GM12878 (cell line): ENCODE results near the gene KRTAP10-6. TPM values are rescaled to one million over a fixed set of nuclear protein-coding genes. Genes with fewer than 3 reads are reported as not detected.
"Not testable (repeated sequence)": the region's sequence is repeated elsewhere in the genome, so short reads cannot be mapped to it uniquely, and the experiment has no call there.

Source experiments
- ATAC-seq: fragments of 200-7000 bp; cut with Tn5 transposase; 3 replicates; pipeline ENCODE4 v1.9.1; 2020; ENCODE audit warnings: mild to moderate bottlenecking, moderate library complexity
- BruUV-seq: library from RNA; stranded (reverse); fragments of 400-500 nt; replicated peaks from 2 replicates; lab custom pipeline; 2021; lab: Mats Ljungman, UMichigan
- CTCF ChIA-PET: fragments of 300-600 bp; sonication (Branson Sonifier 250); formaldehyde crosslinking; extraction: SDS; loops from one replicate; lab custom pipeline; 2021; ENCODE audit warnings: inconsistent platforms; lab: Yijun Ruan, JAX
- POLR2A ChIA-PET: fragments of 350-600 bp; formaldehyde crosslinking; extraction: SDS; loops from one replicate; lab custom pipeline; 2021; ENCODE audit warnings: inconsistent platforms; lab: Charles Lee
- RAD21 ChIA-PET: fragments of 300-600 bp; sonication (Branson Sonifier 250); formaldehyde crosslinking; loops from one replicate; lab custom pipeline; 2023; ENCODE audit warnings: antibody characterized with exemption; ENCODE audit not compliant: unreplicated experiment; lab: Charles Lee
- SMC1A ChIA-PET: fragments of 300-600 bp; sonication (Branson Sonifier 250); formaldehyde crosslinking; loops from one replicate; lab custom pipeline; 2023; ENCODE audit not compliant: unreplicated experiment, uncharacterized antibody; lab: Charles Lee
- DNase-seq: peaks from one replicate; pipeline ENCODE4 v3.0.0-alpha.2; 2011; ENCODE audit warnings: low read depth, low spot score
- FAIRE-seq: peaks from 3 replicates; lab custom pipeline; 2011; peaks lifted over from hg19 to GRCh38; lab: Jason Lieb, UNC
- H2AFZ ChIP-seq: 2 replicates; pipeline ENCODE4 v1.6.0; 2011; ENCODE audit warnings: low read depth, low read length, control low read depth; ENCODE audit not compliant: control insufficient read depth
- H3K27ac ChIP-seq: 2 replicates; pipeline ENCODE4 v1.5.1; 2011; ENCODE audit warnings: control low read depth; ENCODE audit not compliant: control insufficient read depth, insufficient read depth
- H3K27me3 ChIP-seq, 2 experiments: replicated peaks in 1 of 2; 2 replicates each; pipeline versions ENCODE4 v1.6.0 to v1.6.1; 2011; ENCODE audit warnings: low read length in 1 of 2; ENCODE audit not compliant: control insufficient read depth in 2 of 2, insufficient read depth in 2 of 2
- H3K36me3 ChIP-seq, 2 experiments: 2 replicates each; pipeline ENCODE4 v1.5.1; 2011; ENCODE audit warnings: low read length in 1 of 2; ENCODE audit not compliant: control insufficient read depth in 2 of 2, insufficient read depth in 2 of 2
- H3K4me1 ChIP-seq: 2 replicates; pipeline ENCODE4 v1.6.1; 2011; ENCODE audit warnings: mild to moderate bottlenecking, low read length, moderate library complexity, mixed read lengths; ENCODE audit not compliant: control insufficient read depth, insufficient read depth
- H3K4me2 ChIP-seq: 2 replicates; pipeline ENCODE4 v1.6.0; 2011; ENCODE audit warnings: control low read depth; ENCODE audit not compliant: control insufficient read depth, insufficient read depth
- H3K4me3 ChIP-seq: fragments of 200-600 bp; sonication (generic); 2 replicates; pipeline ENCODE4 v1.5.1; 2016
- H3K79me2 ChIP-seq: 2 replicates; pipeline ENCODE4 v1.6.0; 2011; ENCODE audit warnings: low read length; ENCODE audit not compliant: control insufficient read depth, insufficient read depth
- H3K9ac ChIP-seq: 2 replicates; pipeline ENCODE4 v1.8.0; 2011; ENCODE audit warnings: low read length, control low read depth, mixed read lengths; ENCODE audit not compliant: control insufficient read depth, insufficient read depth
- H3K9me3 ChIP-seq: replicated peaks from 3 replicates; pipeline ENCODE4 v1.5.1; 2011; ENCODE audit warnings: mild to moderate bottlenecking, low read length; ENCODE audit not compliant: control insufficient read depth, insufficient read depth
- H4K20me1 ChIP-seq: 2 replicates; pipeline ENCODE4 v1.6.0; 2011; ENCODE audit not compliant: control insufficient read depth, insufficient read depth
- CBX5 ChIP-seq: sonication (generic); IDR thresholded peaks from 2 replicates; pipeline ENCODE4 v1.6.1; 2016; ENCODE audit warnings: low read depth, moderate library complexity, mild to moderate bottlenecking, inconsistent platforms
- JUNB ChIP-seq: IDR thresholded peaks from 2 replicates; pipeline ENCODE4 v1.6.1; 2016; ENCODE audit warnings: antibody characterized with exemption, mild to moderate bottlenecking
- MYC ChIP-seq: IDR thresholded peaks from 2 replicates; pipeline ENCODE4 v1.6.1; 2011; ENCODE audit warnings: mild to moderate bottlenecking, low read length, moderate library complexity, inconsistent platforms; ENCODE audit not compliant: insufficient read depth, insufficient replicate concordance, insufficient read length, severe bottlenecking
- POLR2AphosphoS2 ChIP-seq: IDR thresholded peaks from 2 replicates; pipeline ENCODE4 v1.6.1; 2011; ENCODE audit warnings: low read depth, mild to moderate bottlenecking, low read length, improper control_type of control experiment, moderate library complexity
- RAD51 ChIP-seq: fragments of 450-650 bp; IDR thresholded peaks from 2 replicates; pipeline ENCODE4 v1.6.1; 2016; ENCODE audit warnings: moderate library complexity, mild to moderate bottlenecking, inconsistent platforms
- SMAD5 ChIP-seq: IDR thresholded peaks from 2 replicates; pipeline ENCODE4 v1.6.1; 2016; ENCODE audit warnings: antibody characterized with exemption, low read depth
- ZNF622 ChIP-seq: fragments of 450-650 bp; IDR thresholded peaks from 2 replicates; pipeline ENCODE4 v1.6.1; 2017; ENCODE audit warnings: mild to moderate bottlenecking, inconsistent platforms
- WGBS: methylation state at CpG from one replicate; pipeline ENCODE4 v1.1.6; 2016; ENCODE audit warnings: low lambda C conversion rate; ENCODE audit not compliant: insufficient replicate concordance, insufficient coverage; ENCODE audit errors: missing lambda C conversion rate; 5-methylcytosine and 5-hydroxymethylcytosine counted together
- in situ Hi-C: fragments of 300-500 bp; cut with MboI; formaldehyde crosslinking; loops from 9 replicates; pipeline ENCODE4 v1.14.3; 2018; ENCODE audit warnings: mixed read lengths
- intact Hi-C: fragments of 100-400 bp; cut with micrococcal nuclease; formaldehyde crosslinking; loops from one replicate; pipeline ENCODE4 v1.14.2; 2022; ENCODE audit not compliant: unreplicated experiment
- polyA plus RNA-seq, 11 experiments: library from polyadenylated mRNA; depleted of rRNA in 4 of 11; unstranded in 6 of 11; stranded (reverse) in 5 of 11; fragments of >200 nt; fragmentation: Nextera tagmentation in 4 of 11; fragmentation: Illumina TruSeq in 1 of 11; extraction: Ambion mirVana in 4 of 11; extraction: Trizol in 1 of 11; gene quantifications; 1 replicate in 1 of 11; 2 replicates in 10 of 11; pipeline versions ENCODE4 v1.2.1 to v1.2.3, GENCODE V29; 2011 to 2016; ENCODE audit warnings: inconsistent platforms in 2 of 11, missing spikeins in 2 of 11, low read depth in 1 of 11
- total RNA-seq, 4 experiments: library from RNA; depleted of rRNA in 3 of 4; stranded (reverse); fragments of >200 nt in 3 of 4; fragmentation: Illumina TruSeq in 1 of 4; extraction: Trizol in 1 of 4; gene quantifications; 2 replicates each; pipeline versions ENCODE4 v1.2.1 to v1.2.3, GENCODE V29; 2013 to 2021

Gene KRTAP10-6
- total and polyA plus RNA-seq, 10 of the 15 experiments (the other 5 are each of a cell fraction or from before 2014, with no cell fraction given) = not detected

DNA sequence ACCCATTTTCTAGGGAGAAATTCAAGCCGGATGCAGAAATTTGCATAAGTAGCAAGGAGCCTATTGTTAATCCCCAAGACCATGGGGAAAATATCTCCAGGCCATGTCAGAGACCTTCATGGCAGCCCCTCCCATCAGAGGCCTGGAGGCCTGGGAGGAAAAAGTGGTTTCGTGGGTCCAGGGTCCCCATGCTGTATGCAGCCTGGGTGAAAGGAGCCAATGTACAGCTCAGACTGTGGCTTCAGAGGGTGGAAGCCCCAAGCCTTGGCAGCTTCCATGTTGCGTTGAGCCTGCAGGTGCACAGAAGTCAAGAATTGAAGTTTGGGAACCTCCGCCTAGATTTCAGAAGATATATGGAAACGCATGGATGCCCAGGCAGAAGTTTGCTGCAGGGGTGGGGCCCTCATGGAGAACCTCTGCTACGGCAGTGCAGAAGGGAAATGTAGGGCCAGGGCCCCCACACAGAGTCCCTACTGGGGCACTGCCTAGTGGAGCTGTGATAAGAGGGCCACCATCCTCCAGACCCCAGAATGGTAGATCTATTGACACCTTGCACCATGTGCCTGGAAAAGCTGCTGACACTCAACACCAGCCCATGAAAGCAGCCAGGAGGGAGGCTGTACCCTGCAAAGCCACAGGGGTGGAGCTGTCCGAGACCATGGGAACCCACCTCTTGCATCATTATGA, 18.0 kb upstream of the KRTAP10-6 start:
- H3K79me2 ChIP-seq, in situ Hi-C loops, H3K4me1 ChIP-seq, H3K27ac ChIP-seq, BruUV-seq, H3K4me2 ChIP-seq, DNase-seq, intact Hi-C loops, H2AFZ ChIP-seq, SMC1A ChIA-PET, POLR2A ChIA-PET, H3K9me3 ChIP-seq, H3K36me3 ChIP-seq, ATAC-seq, H3K4me3 ChIP-seq, H3K9ac ChIP-seq, H4K20me1 ChIP-seq, RAD21 ChIA-PET, H3K27me3 ChIP-seq, FAIRE-seq, CTCF ChIA-PET: not testable (repeated sequence)
- WGBS = 42% methylated on average over 7 of the region's 7 CpGs

DNA sequence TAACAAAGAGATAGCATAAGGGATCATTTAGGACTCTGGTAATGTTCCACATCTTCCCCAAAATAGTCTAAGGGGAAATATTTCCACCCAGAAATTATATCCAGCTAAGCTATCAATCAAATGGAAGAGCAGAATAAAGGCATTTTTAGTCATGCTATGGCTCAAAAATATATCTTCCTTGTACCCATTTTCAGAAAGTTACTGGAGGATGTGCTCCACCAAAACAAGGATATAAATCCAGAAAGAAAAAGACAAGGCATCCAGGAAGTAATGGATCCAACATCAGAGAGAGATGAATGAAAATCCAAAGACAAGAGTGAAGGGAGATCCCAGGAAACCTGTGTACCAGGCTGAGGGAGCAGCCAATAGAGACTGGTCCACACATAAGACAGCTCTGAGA, 16.9 kb upstream of the KRTAP10-6 start:
- SMC1A ChIA-PET = interaction anchor here (1.3 kb wide), 1 partner anchor 10 kb away, joined by 3 read pairs; no protein-coding TSS in a partner anchor
- RAD21 ChIA-PET = no interaction called here
- no peak for ATAC-seq
- CTCF ChIA-PET = no interaction called here
- Histone ChIP-seq H2AFZ (no peak overlapping the region), H3K9ac (no peak overlapping the region)
- no peak for TF ChIP-seq JUNB
- TF ChIP-seq MYC = no peak
- TF ChIP-seq SMAD5 = no peak
- TF ChIP-seq CBX5 = no peak
- TF ChIP-seq ZNF622 = no peak
- TF ChIP-seq RAD51 = no peak
- no peak for TF ChIP-seq POLR2AphosphoS2
- TF ChIP-seq, all 136 proteins: peak for 0
- no peaks in the 10 kb centered on the region for H3K4me1 ChIP-seq
- no peak for FAIRE-seq
- H3K4me3 ChIP-seq = no peak overlapping the region
- H3K4me2 ChIP-seq = no peak overlapping the region
- POLR2A ChIA-PET = no interaction called here
- H3K79me2 ChIP-seq = no peaks in the 10 kb centered on the region
- no peak for DNase-seq
- H4K20me1 ChIP-seq = no peaks in the 10 kb centered on the region
- H3K36me3 ChIP-seq = no peaks in the 10 kb centered on the region
- no peaks in the 10 kb centered on the region for H3K27me3 ChIP-seq
- peaks cover 2% of the 10 kb centered on the region; the same call in 1 of the 3 replicates for H3K9me3 ChIP-seq
- BruUV-seq = no TSS peak
- in situ Hi-C loops (no loop called here), intact Hi-C loops (no loop called here)
- H3K27ac ChIP-seq = no peak overlapping the region
